OCI-M1 (cell line): Measurements from ENCODE around the gene RBM28.

Source experiments
- DNase-seq: peaks from one replicate; lab custom pipeline; 2025; lab: John Stamatoyannopoulos, UW

Gene RBM28, protein sequence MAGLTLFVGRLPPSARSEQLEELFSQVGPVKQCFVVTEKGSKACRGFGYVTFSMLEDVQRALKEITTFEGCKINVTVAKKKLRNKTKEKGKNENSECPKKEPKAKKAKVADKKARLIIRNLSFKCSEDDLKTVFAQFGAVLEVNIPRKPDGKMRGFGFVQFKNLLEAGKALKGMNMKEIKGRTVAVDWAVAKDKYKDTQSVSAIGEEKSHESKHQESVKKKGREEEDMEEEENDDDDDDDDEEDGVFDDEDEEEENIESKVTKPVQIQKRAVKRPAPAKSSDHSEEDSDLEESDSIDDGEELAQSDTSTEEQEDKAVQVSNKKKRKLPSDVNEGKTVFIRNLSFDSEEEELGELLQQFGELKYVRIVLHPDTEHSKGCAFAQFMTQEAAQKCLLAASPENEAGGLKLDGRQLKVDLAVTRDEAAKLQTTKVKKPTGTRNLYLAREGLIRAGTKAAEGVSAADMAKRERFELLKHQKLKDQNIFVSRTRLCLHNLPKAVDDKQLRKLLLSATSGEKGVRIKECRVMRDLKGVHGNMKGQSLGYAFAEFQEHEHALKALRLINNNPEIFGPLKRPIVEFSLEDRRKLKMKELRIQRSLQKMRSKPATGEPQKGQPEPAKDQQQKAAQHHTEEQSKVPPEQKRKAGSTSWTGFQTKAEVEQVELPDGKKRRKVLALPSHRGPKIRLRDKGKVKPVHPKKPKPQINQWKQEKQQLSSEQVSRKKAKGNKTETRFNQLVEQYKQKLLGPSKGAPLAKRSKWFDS

DNA sequence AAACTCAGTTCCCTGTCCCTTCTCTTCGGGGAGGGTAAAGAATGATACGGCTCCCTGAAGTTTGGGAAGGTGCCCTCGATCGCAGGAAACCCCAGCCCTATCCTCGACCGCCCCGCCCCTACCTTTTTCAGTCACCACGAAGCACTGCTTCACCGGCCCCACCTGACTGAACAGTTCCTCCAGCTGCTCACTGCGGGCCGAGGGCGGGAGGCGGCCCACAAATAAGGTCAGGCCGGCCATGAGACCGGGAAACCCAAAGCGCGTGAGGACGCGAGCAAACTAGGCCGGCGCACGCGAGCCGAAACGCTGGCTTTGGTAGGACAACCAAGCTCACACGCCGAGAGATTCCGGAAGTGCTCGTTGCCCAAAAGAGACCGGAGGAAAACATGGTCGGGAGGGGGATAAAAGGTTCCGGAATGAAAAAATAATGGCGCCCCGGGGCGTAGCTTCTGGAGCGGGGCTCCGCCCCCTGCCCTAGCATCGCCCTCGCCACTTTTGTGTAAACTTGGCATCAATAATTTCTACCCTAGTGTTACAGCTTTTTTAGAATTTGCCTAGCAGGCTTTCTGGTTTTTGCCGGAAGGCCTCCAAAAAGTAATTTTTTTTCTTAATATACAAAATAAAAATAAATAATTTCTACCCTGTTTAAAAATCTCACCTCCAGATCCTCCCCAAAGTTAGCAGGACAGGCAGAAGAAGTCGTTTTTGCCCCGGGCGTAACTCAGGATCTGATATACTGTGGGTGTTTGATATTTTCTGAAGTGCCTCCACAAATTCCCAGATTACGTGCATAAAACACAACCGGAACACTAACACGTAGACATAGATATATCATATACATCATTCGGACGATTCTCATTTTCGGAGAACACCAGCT is at the start of gene RBM28:
Gene RBM28 (minus strand): TSS at position 355 of the 877 bp plus-strand sequence. CDS start 115 bp downstream, at position 240.
- peak; percentile 92 for DNase-seq

DNA sequence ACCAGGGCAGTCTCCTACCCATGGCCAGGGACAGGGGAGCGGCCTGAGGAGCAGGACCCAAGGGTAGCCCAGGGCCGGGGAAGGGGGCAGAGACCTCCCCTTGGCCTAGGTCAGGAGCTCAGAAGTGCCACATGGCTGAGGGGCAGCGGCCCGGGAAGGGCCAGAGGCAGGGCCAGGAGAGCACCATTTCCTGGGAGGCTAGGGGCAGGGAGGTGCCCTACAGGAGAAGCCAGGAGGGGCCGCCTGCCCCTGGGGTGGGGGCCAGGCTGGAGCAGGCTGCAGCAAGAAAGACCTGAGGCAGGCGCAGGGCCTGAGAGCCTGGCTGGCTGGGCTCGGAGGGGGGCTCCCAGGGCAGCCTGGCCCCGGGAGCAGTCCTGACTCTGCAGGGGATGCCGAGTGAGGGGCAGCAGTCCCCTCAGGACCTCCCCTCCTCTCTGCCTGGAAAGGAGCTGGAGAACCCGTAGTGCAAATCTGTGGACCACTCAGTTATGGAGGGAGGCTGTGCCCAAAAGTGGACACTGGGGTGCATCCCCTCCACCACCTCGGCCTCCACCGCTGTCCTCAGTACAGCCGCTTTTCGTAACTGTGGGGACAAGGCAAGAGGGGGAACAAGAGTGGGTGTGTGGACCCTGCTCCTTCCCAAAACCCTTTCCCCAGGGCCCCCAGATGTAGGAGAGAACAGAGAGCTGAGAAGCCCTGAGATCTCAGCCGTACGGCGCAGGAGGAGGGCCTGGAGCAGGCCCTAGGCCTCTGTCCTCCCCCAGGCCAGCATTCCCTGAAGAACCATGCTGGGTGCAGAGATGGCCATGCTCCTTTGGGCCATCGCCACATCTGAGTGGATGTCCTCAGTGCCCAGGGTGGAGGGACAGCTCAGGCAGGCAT is 49.0 kb upstream of the RBM28 start:
- no peak for DNase-seq

DNA sequence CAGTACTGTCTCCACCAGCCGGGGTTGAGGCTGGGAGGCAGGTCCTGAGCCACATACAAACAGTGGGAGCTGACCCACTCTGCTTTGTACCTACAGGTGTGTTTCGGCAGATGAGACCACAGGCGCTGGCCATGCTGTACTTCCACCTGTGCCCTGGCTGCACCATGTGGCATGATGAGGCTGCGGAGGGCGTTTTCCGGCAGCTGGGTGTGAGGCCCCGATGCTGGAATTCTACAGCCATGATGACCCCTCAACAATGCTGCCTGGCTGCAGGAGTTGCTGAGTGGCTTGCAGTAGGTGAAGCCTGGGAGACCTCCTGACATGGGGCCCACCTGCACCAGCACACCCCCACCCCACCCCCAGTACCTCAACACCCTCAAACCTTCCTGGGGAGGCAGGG is 48.1 kb upstream of the RBM28 start:
- DNase-seq, result no peak

DNA sequence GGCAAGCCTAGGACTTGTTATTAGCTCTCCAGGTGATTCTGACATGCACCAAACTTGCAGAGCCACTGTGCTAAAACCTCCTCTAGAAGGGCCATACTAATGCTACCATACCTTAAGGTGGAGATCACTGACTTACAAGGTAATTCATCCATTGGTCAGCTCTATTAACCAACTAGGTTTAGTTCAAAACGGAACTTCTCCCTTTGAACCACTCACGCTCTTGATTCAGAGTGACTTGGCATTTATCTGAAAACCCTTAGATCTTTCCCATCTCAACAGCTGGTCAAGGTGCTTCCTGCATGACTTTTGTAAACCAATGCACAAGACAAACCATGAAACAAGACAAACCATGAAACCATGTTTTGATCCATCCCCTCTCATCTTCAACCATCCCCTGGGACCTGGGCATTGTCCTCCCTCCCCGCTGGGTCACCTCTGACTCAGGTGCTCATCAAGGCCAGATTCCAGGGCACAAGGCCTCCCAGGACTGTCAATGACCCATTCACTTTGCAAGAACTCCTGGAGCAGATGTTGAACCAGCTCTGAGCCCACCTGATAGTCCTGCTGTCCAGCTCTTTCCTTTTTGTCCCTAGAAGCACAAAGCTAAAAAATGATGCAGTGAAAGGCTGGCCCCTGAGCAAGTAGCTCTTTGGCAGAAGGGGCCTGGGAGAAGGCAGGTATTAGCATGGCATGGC is 47.3 kb upstream of the RBM28 start:
- DNase-seq, result no peak

DNA sequence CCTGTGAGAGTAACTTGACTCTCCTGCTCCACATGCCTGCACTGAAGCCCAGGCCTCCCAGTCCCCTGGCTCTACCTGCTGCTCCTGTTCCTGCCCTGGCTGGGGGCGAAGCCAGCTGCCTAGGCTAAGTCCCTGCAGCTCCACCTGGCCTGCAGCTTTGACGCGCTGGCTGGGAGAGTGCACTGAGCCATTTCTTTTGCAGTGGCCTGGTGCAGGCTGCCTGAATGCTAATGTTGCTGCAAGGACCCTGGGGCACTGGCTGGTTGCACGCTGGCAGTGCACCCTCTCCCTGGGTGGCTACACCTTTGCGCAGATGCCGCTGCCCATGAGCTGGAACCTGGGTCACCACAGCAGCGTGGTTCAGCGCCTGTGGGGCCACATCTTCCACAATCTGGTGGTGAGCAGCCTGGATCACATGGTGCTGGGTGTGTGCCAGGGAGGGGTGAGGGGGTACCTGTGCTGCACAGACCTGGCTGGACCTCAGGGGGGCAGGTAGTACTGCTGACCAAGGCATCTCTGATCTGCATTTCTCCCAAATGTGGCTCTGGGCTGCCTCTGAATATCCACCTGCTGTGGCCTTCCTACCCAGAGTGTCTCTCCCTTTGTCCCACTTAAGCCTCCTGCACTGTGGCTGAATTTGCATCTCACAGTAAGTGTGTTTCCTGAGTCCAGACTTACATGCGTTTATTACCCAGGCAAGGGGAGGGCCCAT is 46.1 kb upstream of the RBM28 start:
- DNase-seq, result no peak

DNA sequence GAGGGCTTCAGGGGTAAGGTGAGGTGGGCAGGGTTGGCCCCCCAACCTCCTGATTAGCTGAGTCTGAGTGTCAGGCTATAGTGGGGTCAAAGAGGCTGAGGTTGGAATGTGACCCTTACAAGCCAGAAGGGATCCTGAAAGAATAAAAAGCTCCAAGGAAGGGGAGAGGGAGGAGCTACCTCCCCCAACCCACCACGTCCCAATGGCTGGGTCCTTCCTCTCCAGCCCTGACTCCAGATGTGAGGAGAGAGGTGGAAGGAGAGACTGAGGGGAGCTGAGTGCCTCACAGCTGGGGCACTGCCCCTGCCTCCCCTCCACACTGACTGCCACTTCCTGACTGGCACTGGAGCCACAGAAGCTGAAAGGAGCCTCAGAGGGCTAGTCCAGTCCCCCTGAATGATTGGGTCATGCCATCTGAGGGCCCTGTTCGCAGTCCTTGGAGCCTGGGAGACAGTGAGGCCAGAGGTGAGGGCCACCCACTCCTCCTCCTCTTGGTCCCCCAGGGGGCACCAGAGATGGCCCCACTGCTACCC is 45.4 kb upstream of the RBM28 start:
- no peak for DNase-seq

DNA sequence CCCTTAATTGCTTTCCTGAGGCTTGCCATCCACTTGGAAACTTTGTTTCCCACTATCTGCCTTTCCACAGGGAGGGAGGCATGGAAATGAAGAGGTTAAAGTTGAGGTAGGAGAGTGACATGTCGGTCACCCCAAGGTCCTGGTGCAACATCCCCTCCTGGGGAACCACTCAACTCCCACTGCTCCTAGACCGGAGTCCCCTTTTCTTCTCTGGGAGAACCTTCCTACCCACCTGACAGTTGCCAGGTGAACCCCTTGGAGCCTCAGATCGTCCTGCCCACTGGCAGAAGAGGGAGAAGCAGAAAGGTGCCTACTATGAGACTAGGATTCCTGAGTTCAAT is 44.4 kb upstream of the RBM28 start:
- no peak for DNase-seq

DNA sequence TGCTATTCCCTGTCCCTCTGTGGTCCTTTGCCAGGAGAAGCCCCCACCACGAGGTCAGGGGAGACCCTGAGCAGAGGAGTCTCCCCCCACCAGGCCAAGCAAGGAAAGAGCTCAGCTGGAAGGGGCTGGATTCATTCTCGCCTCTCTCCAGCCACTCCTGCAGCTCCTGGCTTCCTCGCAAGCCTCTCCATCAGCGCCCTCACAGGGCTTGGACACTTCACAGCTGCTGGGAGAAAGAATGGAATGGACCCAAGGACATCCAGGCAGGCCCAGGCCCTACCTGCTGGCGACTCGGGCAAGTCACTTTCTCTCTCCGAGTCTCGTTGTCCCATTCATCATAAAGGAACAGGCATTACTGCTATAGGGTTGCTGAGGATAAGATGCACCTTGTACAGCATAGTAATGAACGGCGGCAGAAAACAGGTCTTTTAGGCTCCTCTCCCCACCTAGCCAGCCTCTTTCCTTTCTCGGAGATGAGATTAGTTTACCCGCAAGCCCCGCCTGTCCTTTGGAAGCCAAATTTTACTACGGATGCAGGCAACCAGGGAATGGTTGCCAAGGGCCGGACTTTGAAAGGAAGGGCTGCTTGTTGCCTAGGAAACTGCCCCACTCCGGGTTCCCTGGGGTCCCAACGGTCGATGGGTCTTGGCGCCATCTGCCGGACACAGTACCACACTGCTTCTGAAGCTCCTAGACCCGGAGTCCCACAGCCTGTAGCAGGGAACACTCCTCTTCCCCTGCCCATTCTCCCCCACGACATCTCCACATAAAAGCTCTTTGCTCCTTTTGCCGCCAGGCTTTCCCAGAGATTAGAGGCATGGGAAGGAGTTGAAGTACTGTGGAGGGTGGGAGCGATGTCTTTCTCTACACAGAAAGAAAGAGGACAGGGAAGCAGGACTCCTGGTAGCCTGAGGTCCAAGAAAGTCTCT is 43.8 kb upstream of the RBM28 start:
- DNase-seq, result peak; percentile 55

DNA sequence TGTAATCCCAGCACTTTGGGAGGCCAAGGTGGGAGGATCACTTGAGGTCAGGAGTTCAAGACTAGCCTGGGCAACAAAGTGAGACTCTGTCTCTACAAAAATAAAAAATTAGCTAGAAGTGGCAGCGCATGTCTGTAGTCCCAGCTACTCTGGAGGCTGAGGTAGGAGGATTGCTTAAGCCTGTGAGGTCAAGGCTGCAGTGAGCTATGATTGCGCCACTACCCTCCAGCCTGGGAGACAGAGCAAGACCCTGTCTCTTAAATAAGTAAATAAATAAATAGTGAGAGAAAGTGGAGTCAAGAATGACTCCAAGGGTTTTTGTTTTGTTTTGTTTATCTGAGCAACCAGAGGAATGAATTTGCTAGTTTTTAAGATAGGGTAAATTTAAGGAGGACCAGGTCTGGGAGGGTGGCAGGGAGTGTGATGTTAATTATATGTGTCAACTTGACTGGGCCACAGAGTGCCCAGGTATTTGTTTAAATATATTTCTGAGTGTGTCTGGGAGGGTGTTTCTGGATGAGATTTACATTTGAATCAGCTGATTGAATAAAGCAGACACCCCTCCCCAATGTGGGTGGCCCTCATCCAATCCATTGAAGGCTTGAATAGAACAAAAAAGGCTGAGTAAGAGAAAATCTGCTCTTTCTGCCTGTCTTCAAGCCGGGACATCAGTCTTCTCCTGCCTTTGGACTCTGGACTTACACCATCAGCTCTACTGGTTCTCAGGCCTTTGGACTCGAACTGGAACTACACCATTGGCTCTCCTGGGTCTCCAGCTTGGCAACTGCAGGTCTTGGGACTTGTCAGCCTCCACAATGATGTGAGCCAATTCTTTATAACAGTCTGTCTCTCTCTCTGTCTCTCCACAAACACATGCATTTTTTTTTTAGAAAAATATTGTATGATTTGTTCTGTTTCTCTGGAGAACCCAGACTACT is 42.5 kb upstream of the RBM28 start:
- no peak for DNase-seq

DNA sequence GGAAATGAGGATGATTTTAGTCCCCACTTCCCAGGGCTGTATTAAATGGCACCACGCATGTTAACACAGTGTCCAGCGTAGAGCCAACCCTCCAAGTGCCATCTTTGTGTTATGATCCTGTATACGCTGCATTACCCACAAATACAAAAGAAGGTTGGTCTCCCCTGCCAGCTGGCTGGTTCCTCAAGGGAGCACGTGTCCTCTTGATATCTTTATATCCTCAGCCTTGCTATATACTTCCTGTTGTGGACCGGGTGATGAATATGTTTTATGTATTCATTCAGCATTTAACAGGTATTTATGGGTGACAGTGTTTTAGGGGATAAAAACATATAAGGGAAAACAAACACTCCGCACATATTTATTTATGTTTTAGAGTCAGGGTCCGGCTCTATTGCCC is 41.0 kb upstream of the RBM28 start:
- DNase-seq, result no peak

DNA sequence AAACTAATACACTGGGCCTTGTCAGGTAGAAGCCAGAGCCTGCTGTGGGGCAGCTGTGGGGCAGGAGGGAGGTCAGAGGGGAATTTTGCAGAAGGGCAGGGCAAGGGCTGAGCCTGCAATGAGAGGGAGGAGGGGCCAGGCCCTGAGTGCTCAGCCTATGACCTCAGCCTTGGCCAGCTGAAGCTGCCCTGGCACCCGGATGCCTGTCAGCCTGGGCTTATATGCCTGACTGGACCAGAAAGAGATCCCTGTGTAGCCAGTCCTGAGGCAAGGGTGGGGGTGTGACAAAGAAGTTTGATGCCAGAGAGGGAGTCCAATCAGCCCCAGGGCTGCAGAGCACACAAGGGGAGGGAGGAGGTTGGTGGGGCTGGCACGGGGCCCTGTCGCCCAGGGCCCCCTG is 40.1 kb upstream of the RBM28 start:
- DNase-seq, result no peak

DNA sequence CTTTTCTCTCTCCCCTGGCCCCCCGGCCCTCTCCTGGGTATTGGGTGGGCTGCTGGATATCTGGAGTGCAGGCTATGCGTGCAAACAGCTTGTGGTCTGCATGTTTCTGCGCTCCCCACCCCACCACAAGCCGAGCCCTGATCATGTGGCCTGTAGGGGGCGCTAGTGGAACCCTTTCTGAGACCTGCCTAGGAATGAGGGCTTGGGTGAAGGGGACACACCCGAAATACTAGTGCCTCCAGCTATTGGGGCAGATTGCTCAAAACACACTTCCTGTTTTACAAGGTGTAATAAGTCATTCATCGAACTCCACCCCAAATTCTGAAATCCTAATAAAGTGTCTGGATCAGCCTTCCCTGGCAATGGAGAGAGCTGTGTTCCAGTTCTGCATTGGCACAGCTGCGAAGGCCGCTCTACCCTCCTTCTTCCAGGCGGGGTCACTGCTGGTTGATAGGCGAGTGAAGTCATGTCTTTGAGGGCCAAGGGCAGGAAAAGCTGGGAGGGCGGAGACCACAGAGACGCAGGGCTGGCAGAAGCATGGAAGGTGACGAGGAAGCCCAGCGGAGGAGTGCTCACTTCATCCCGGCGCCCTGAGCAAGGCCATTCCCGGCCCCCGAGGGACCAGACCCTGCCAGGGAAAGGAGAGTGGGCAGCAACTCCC is 37.6 kb upstream of the RBM28 start:
- peak; percentile 51 for DNase-seq

DNA sequence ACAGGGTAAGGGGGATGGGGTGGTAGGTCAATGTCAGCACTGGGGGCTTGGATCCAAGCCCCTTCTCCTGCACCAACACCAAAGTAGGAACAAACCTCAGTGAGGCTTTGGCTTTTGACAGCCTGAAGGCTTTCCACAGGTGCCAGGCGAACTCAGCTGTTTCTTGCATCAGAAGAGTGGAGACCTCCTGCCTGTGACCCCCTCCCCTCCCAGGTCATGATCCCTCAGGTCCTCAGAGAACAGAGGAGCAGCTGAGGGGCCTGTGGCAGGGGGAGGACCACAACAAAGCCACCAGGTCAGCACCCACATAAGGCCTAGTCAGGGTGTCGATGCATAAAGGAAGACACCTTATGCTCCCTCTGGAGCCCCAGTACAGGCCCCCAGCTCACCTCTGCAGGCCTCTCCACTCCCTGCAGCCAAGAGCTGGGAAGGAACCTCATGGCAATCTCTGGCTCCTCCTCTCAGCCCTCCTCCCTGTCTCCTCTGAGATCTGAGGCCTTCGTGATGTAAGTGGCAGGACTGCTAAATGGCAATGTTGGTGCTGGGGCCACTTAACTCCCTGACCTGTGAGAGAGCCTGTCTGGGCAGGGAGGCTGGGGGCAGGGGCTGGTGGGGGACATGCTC is 36.9 kb upstream of the RBM28 start:
- no peak for DNase-seq

DNA sequence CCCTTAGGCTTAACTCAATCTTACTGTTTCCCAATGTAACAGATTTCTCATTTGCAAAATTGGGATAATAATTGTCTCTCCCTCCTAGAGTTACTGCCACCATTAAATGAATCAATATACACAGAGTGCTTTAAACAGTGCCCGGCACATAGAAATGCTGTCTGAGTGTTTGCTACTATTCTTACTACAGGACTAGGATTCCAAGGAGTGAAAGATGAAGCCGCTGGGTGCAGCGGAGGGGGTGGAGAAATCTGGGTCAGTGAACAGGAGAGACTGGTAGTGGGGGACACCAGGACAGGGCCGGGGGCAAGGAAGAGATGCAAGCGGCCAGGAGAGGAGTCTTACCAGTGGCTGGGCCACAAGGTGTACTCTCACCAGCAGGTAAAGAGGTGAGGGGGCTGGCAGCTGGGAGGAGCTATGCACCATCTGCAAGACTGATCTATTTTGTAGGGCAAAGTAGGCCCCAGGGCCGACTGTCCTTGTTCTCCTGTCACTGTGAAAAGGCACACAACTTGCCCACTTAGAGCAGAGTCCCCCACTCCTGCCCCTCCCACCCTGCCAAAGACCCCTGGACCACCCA is 36.3 kb upstream of the RBM28 start:
- no peak for DNase-seq

DNA sequence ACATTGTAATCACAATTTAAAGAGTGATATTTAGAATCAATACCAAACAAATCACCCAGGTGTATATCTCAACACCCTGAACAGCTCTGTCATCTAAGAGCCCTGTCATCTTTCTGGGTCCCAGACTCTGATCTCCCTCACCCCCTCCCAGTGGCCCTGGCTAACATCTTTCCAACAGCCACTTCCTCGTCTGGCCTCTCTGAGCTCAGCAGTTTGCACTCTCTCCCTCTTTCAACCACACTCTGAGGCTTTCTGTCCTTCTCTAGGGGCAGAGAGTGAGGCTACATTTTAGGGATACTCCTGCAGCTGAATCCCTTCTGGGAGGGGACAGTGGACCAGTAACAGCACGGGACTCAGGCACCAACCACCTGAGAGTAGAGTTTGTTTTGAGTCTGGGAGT is 34.9 kb upstream of the RBM28 start:
- no peak for DNase-seq

DNA sequence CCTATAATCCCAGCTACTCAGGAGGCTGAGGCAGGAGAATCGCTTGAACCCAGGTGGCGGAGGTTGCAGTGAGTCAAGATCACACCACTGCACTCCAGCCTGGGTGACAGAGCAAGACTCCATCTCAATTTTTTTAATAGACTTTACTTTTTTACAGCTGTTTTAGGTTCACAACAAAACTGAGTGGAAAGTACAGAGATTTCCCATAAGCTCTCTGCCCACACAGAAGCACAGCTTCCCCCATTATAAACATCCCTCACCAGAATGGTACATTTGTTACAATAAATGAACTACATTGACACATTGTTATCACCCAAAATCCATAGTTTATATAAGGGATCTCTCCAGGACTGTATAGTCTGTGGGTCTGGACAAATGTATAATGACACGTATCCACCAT is 32.4 kb upstream of the RBM28 start:
- no peak for DNase-seq
